ENCODE data around the gene AGK.

DNA sequence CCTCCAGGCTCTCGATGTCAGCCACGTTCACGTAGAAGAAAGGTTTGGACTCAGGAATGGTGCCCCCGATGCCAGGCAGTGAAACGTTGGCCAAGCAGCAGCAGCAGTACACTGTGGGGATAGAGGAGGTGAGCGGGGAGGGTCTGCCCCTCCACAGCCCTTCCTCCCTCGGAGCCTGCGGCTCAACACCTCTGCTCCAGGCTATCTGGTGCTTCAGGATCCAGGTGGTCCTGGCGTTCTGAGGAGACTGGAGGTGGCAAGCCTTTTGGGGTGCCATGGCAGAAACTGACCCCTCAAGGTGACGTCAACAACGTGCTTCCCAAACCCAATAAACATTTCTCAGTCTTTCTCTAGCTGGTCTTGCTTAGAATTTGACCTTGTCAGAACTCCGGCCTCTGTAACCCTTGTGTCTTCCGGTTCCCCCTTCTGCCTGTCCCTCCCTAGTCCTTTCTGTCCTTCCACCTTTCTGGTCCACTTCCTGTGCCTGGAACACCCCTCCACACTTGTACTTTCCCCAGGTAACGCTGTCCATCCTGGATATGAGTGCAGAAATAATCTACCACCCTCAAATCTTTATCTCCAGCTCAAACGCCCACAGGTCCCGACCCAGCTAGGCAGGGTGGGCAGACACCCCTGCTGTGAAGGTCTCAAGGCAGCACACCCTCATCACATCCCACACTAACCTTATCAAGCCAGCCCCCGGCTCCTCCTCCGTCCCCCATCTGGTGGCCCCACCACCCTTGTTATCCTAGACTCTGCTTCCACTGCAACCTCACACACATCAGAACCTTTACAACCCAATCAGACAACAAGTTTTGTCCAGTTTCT lies 114.2 kb downstream of the AGK start:
- TF ChIP-seq, protein P1, sequence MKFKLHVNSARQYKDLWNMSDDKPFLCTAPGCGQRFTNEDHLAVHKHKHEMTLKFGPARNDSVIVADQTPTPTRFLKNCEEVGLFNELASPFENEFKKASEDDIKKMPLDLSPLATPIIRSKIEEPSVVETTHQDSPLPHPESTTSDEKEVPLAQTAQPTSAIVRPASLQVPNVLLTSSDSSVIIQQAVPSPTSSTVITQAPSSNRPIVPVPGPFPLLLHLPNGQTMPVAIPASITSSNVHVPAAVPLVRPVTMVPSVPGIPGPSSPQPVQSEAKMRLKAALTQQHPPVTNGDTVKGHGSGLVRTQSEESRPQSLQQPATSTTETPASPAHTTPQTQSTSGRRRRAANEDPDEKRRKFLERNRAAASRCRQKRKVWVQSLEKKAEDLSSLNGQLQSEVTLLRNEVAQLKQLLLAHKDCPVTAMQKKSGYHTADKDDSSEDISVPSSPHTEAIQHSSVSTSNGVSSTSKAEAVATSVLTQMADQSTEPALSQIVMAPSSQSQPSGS (IDR thresholded peaks at IDR 0.05; ENCODE audit: low read length) = no peak
- no peak for TF ChIP-seq CTCF (IDR thresholded peaks at IDR 0.05; ENCODE audit: control extremely low read depth in 1 of 3, insufficient read depth in 1 of 3, low read depth in 1 of 3, low read length in 3 of 3)
- TF ChIP-seq, protein P2, sequence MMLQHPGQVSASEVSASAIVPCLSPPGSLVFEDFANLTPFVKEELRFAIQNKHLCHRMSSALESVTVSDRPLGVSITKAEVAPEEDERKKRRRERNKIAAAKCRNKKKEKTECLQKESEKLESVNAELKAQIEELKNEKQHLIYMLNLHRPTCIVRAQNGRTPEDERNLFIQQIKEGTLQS (IDR thresholded peaks at IDR 0.05; ENCODE audit: insufficient read depth, low read depth, low read length) = no peak
- no peak for TF ChIP-seq HDAC6 (IDR thresholded peaks at IDR 0.05; ENCODE audit: low read depth, low read length)
- no peak for TF ChIP-seq ZNF274 (IDR thresholded peaks at IDR 0.05; ENCODE audit: borderline replicate concordance, extremely low read depth, low read length)
- TF ChIP-seq POLR2AphosphoS5 (IDR thresholded peaks at IDR 0.05; ENCODE audit: low read depth, low read length) = no peak
- no peak for TF ChIP-seq POLR2A (IDR thresholded peaks at IDR 0.05; ENCODE audit: control extremely low read depth in 1 of 2, low read depth in 2 of 2, low read length in 2 of 2)
- no peak for TF ChIP-seq RFX5 (IDR thresholded peaks at IDR 0.05; ENCODE audit: borderline replicate concordance, low read depth, low read length)
- no peak for TF ChIP-seq YY1 (IDR thresholded peaks at IDR 0.05; ENCODE audit: low read depth, low read length)
